Transverse colon (tissue), 4 donors: ENCODE measurements around the gene RTP2. TPM values are rescaled to one million over a fixed set of nuclear protein-coding genes. Genes with fewer than 3 reads are reported as not detected.

Experiments used
- DNase-seq: peaks from one replicate; pipeline ENCODE4 v3.0.0-alpha.2; 2019
- H3K27ac ChIP-seq, 4 donors: fragments of 200-600 bp; sonication (generic); 2 replicates each; pipeline ENCODE4 v1.5.1; 2016 to 2018; ENCODE audit warnings: inconsistent platforms in 4 of 4
- H3K27me3 ChIP-seq: fragments of 200-600 bp; sonication (generic); 2 replicates; pipeline ENCODE4 v1.5.1; 2017; ENCODE audit warnings: inconsistent platforms
- H3K36me3 ChIP-seq, 4 donors: fragments of 200-600 bp; sonication (generic); 2 replicates each; pipeline ENCODE4 v1.5.1; 2017 to 2019; ENCODE audit warnings: inconsistent platforms in 4 of 4
- H3K4me1 ChIP-seq, 4 donors: fragments of 200-600 bp; sonication (generic); 2 replicates each; pipeline ENCODE4 v1.5.1; 2017 to 2020; ENCODE audit warnings: inconsistent platforms in 4 of 4
- H3K4me3 ChIP-seq, 4 donors: fragments of 200-600 bp; sonication (generic); 1 replicate in 1 of 4; 2 replicates in 3 of 4; pipeline versions ENCODE4 v1.5.1 to v1.6.1; 2017 to 2019; ENCODE audit warnings: inconsistent platforms in 4 of 4
- H3K9me3 ChIP-seq, 2 donors: fragments of 200-600 bp; sonication (generic); 2 replicates each; pipeline ENCODE4 v1.5.1; 2017 to 2019; ENCODE audit warnings: inconsistent platforms in 2 of 2
- CTCF ChIP-seq, 5 experiments: fragments of 200-600 bp in 3 of 5; fragments of 450-650 bp in 2 of 5; sonication (generic) in 3 of 5; IDR thresholded peaks; 1 replicate in 2 of 5; 2 replicates in 3 of 5; pipeline ENCODE4 v1.5.1; 2016 to 2017; ENCODE audit warnings: antibody characterized with exemption in 5 of 5, inconsistent platforms in 3 of 5, mild to moderate bottlenecking in 2 of 5, moderate library complexity in 1 of 5
- EP300 ChIP-seq: sonication (generic); formaldehyde crosslinking; IDR thresholded peaks from one replicate; pipeline ENCODE4 v1.6.1; 2017; ENCODE audit warnings: antibody characterized with exemption, low read depth
- POLR2A ChIP-seq: fragments of 450-650 bp; IDR thresholded peaks from one replicate; pipeline ENCODE4 v1.6.1; 2016; ENCODE audit warnings: antibody characterized with exemption, mild to moderate bottlenecking, moderate library complexity
- POLR2AphosphoS5 ChIP-seq, 3 donors: sonication (generic); formaldehyde crosslinking; IDR thresholded peaks; one replicate each; pipeline ENCODE4 v1.6.1; 2016; ENCODE audit warnings: antibody characterized with exemption in 3 of 3
- WGBS, 2 donors: methylation state at CpG; one replicate each; pipeline ENCODE4 v1.1.5; 2018; ENCODE audit warnings: low coverage in 1 of 2; 5-methylcytosine and 5-hydroxymethylcytosine counted together
- in situ Hi-C, 4 donors: fragments of 200-750 bp; cut with MboI; loops; one replicate each; pipeline versions ENCODE4 v1.15.0 to v1.15.1; 2017; ENCODE audit warnings: low sequenced_read_pairs in 3 of 4, low pct_ligation_motif_present in 1 of 4, low pct_unique_long_range_greater_than_20kb in 1 of 4
- intact Hi-C: fragments of 100-400 bp; cut with DNase I; formaldehyde crosslinking; loops from one replicate; pipeline ENCODE4 v1.15.1; 2023; ENCODE audit warnings: low total_unique reads
- total RNA-seq, 4 donors: library from RNA; depleted of rRNA; stranded (reverse); fragments of >200 nt; gene quantifications; one replicate each; pipeline ENCODE4 v1.1.0, GENCODE V29; 2016

RTP2 gene
- total RNA-seq, 4 donors from 2014 or later: not detected

GRCh38 chr3:187706971-187707370, 4.6 kb upstream of the RTP2 start:
- Histone ChIP-seq H3K27ac (no peak overlapping the region), H3K4me3 (no peak overlapping the region), H3K36me3 (no peaks in the 10 kb centered on the region), H3K4me1 (no peaks in the 10 kb centered on the region), H3K27me3 (no peaks in the 10 kb centered on the region), H3K9me3 (no peaks in the 10 kb centered on the region)
- in situ Hi-C loops: loop anchor here in 1 of 4 donors (10.0 kb wide), 1 partner anchor 482 kb away; no protein-coding TSS in a partner anchor
- TF ChIP-seq POLR2AphosphoS5 (IDR thresholded peaks at IDR 0.05) (no peak), POLR2A (no peak), EP300 (no peak), CTCF (IDR thresholded peaks at IDR 0.05) (no peak)
- WGBS, 2 donors: 76 to 100% methylated on average over 2 of the region's 2 CpGs
- DNase-seq: peak; percentile 23
- intact Hi-C loops: no loop called here

DNA sequence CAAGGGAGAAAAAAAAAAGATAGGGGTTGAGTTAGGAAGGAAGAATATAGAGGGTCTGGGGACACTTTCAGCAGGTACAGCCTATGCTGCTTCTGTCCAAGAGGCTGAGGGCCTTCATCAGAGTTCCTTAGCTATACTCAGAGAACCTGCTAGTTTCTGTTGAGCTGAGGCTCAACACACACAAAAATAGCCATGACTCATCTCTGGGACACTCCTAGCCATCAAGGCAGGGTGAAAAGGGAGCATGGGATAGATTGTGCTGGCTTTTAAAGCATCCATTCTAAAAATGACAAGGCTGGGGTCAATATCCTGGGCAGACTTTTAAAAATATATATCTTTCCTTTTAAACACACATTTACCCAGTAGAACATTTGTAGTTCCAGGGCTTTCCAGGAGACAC, 2.8 kb upstream of the RTP2 start:
- Histone ChIP-seq H3K27me3 (no peaks in the 10 kb centered on the region), H3K36me3 (no peaks in the 10 kb centered on the region), H3K27ac (no peak overlapping the region), H3K9me3 (no peaks in the 10 kb centered on the region), H3K4me3 (no peak overlapping the region), H3K4me1 (no peaks in the 10 kb centered on the region)
- DNase-seq: no peak
- intact Hi-C loops (no loop called here), in situ Hi-C loops (loop anchor here in 1 of 4 donors (10.0 kb wide), 1 partner anchor 480 kb away; no protein-coding TSS in a partner anchor)
- TF ChIP-seq EP300: no peak
- no peak for TF ChIP-seq CTCF (IDR thresholded peaks at IDR 0.05)
- no peak for TF ChIP-seq POLR2AphosphoS5 (IDR thresholded peaks at IDR 0.05)
- no peak for TF ChIP-seq POLR2A

DNA sequence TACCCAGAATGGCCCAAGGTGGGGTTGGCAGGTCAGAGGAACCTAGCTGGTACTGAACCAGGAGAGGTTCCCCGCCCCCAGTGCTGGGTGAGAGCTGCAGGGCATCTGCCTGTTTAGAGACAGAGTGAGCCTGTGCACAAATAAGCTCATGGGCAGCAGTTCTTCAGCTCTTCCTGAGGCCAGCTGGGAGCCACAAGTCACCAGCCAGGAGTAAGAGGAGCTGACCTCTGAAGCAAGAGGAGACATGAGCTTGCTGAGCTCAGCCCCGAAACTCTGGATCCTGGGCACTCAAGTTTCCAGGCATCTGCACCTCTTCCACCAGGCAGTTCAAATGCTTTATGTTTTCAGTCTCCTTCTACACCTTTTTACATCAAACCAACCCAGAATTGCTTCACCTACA, 2.1 kb downstream of the RTP2 start:
- WGBS, 2 donors: 97% methylated on average over 2 of the region's 2 CpGs; no CpG with 5 or more reads in 1 of the 2 donors
- Histone ChIP-seq H3K36me3 (no peaks in the 10 kb centered on the region), H3K9me3 (no peaks in the 10 kb centered on the region), H3K4me1 (no peaks in the 10 kb centered on the region), H3K4me3 (no peak overlapping the region), H3K27ac (no peak overlapping the region), H3K27me3 (no peaks in the 10 kb centered on the region)
- TF ChIP-seq POLR2AphosphoS5 (IDR thresholded peaks at IDR 0.05): no peak
- TF ChIP-seq EP300: no peak
- TF ChIP-seq POLR2A: no peak
- no peak for TF ChIP-seq CTCF (IDR thresholded peaks at IDR 0.05)
- DNase-seq: no peak
- intact Hi-C loops (no loop called here), in situ Hi-C loops (loop anchor here in 1 of 4 donors (10.0 kb wide), 1 partner anchor 475 kb away; no protein-coding TSS in a partner anchor)

GRCh38 chr3:187698499-187699399, 3.6 kb downstream of the RTP2 start:
- in situ Hi-C loops: no loop called here
- no peak for TF ChIP-seq POLR2AphosphoS5 (IDR thresholded peaks at IDR 0.05)
- TF ChIP-seq EP300: no peak
- TF ChIP-seq POLR2A: no peak
- no peak for TF ChIP-seq CTCF (IDR thresholded peaks at IDR 0.05)
- Histone ChIP-seq H3K27me3 (no peaks in the 10 kb centered on the region), H3K27ac (no peak overlapping the region), H3K4me3 (no peak overlapping the region), H3K9me3 (no peaks in the 10 kb centered on the region), H3K36me3 (no peaks in the 10 kb centered on the region), H3K4me1 (no peaks in the 10 kb centered on the region)
- 87 to 88% methylated on average over 5 to 27 of the region's 42 CpGs for WGBS, 2 donors
- no peak for DNase-seq
- intact Hi-C loops: no loop called here
